Measurements from ENCODE around the gene CYP2C19.

DNA sequence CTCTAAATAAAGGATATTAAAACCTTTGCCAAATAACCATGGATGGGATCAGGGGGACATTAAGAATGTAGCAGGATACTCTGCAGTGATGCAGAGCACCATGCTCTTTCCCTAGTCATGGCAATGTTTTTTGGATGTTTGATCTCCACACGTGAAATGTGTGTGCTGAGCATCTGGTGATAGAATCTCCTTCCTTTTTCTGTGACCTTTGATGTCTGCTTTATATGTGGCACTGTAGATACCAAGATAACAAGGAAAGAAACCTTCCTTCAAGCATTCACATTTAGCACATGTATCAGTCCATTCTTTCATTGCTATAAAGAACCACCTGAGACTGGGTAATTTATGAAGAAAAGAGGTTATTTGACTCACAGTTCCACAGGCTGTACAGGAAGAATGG is 88.3 kb downstream of the CYP2C19 start:
- TF ChIP-seq WHSC1 (IDR thresholded peaks at IDR 0.05; ENCODE audit: low read length) (no peak), SMC3 (conservative IDR thresholded peaks at IDR 0.05; ENCODE audit: insufficient read depth, low read depth, low read length) (no peak), TOE1 (IDR thresholded peaks at IDR 0.05; ENCODE audit: borderline replicate concordance) (no peak), TOE1 (CRISPR knock-in tag; IDR thresholded peaks at IDR 0.05; ENCODE audit: borderline replicate concordance, low read depth) (no peak), KDM5B (IDR thresholded peaks at IDR 0.05; ENCODE audit: insufficient replicate concordance, low read depth, low read length) (no peak), RAD21 (CRISPR knock-in tag; conservative IDR thresholded peaks at IDR 0.05 in 1 of 2, IDR thresholded peaks at IDR 0.05 in 1 of 2) (no peak)
- TF ChIP-seq, protein P1, sequence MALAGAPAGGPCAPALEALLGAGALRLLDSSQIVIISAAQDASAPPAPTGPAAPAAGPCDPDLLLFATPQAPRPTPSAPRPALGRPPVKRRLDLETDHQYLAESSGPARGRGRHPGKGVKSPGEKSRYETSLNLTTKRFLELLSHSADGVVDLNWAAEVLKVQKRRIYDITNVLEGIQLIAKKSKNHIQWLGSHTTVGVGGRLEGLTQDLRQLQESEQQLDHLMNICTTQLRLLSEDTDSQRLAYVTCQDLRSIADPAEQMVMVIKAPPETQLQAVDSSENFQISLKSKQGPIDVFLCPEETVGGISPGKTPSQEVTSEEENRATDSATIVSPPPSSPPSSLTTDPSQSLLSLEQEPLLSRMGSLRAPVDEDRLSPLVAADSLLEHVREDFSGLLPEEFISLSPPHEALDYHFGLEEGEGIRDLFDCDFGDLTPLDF (CRISPR knock-in tag; IDR thresholded peaks at IDR 0.05): no peak
- TF ChIP-seq, protein P2, sequence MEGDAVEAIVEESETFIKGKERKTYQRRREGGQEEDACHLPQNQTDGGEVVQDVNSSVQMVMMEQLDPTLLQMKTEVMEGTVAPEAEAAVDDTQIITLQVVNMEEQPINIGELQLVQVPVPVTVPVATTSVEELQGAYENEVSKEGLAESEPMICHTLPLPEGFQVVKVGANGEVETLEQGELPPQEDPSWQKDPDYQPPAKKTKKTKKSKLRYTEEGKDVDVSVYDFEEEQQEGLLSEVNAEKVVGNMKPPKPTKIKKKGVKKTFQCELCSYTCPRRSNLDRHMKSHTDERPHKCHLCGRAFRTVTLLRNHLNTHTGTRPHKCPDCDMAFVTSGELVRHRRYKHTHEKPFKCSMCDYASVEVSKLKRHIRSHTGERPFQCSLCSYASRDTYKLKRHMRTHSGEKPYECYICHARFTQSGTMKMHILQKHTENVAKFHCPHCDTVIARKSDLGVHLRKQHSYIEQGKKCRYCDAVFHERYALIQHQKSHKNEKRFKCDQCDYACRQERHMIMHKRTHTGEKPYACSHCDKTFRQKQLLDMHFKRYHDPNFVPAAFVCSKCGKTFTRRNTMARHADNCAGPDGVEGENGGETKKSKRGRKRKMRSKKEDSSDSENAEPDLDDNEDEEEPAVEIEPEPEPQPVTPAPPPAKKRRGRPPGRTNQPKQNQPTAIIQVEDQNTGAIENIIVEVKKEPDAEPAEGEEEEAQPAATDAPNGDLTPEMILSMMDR (IDR thresholded peaks at IDR 0.05 in 2 of 3, conservative IDR thresholded peaks at IDR 0.05 in 1 of 3; ENCODE audit: insufficient read depth in 2 of 3, low read depth in 1 of 3, low read length in 3 of 3): no peak
